Activated CD8-positive, alpha-beta T cell treated with anti-CD3 and anti-CD28 coated beads for 36 hours (primary cell): ENCODE data around the gene PRKCB. TPM values are rescaled to one million over a fixed set of nuclear protein-coding genes. Genes with fewer than 3 reads are reported as not detected.

Source experiments
- ATAC-seq: fragments of 200-7000 bp; cut with Tn5 transposase; one replicate; pipeline ENCODE4 v1.10.0; 2021; ENCODE audit warnings: mild to moderate bottlenecking, moderate library complexity
- CTCF ChIA-PET: fragments of 350-600 bp; sonication (Branson Sonifier 250); formaldehyde crosslinking; loops from one replicate; lab custom pipeline; 2021; ENCODE audit warnings: antibody characterized with exemption; lab: Charles Lee
- POLR2A ChIA-PET: fragments of 350-600 bp; sonication (Branson Sonifier 250); formaldehyde crosslinking; loops from one replicate; lab custom pipeline; 2021; ENCODE audit warnings: antibody characterized with exemption; lab: Charles Lee
- DNase-seq: peaks from one replicate; pipeline ENCODE4 v3.0.0-alpha.2; 2020
- H3K27ac Mint-ChIP-seq: one replicate; pipeline ENCODE4 v1.8.0; 2021; ENCODE audit warnings: mild to moderate bottlenecking, mixed read lengths
- H3K27me3 Mint-ChIP-seq: one replicate; pipeline ENCODE4 v1.8.0; 2021; ENCODE audit warnings: mixed read lengths
- H3K36me3 Mint-ChIP-seq: one replicate; pipeline ENCODE4 v1.8.0; 2021; ENCODE audit warnings: low read depth, mixed read lengths
- H3K4me1 Mint-ChIP-seq: one replicate; pipeline ENCODE4 v1.8.0; 2021; ENCODE audit warnings: low read depth, mixed read lengths
- H3K4me3 Mint-ChIP-seq: one replicate; pipeline ENCODE4 v1.8.0; 2021; ENCODE audit warnings: mild to moderate bottlenecking, moderate library complexity, mixed read lengths
- H3K9me3 Mint-ChIP-seq: one replicate; pipeline ENCODE4 v1.8.0; 2021; ENCODE audit warnings: mixed read lengths
- CTCF ChIP-seq: fragments of 200-600 bp; IDR thresholded peaks from one replicate; pipeline ENCODE4 v1.8.0; 2022; ENCODE audit warnings: antibody characterized with exemption, mild to moderate bottlenecking
- intact Hi-C: fragments of 100-400 bp; cut with micrococcal nuclease; formaldehyde crosslinking; loops from one replicate; pipeline ENCODE4 v1.10.0; 2022
- total RNA-seq, 2 experiments: library from RNA; stranded (reverse); gene quantifications; one replicate each; pipeline ENCODE4 v1.2.3, GENCODE V29; 2021

PRKCB gene
- total RNA-seq, 2 experiments from 2014 or later, result 101 to 105 TPM

GRCh38 chr16:23950291-23950894, 114.6 kb downstream of the PRKCB start:
- Mint-ChIP-seq H3K9me3 (peaks cover 3% of the 10 kb centered on the region), H3K36me3 (peaks cover 23% of the 10 kb centered on the region), H3K27me3 (no peaks in the 10 kb centered on the region), H3K4me1 (peaks cover 86% of the 10 kb centered on the region), H3K27ac (peak overlapping the region; percentile 92), H3K4me3 (peak overlapping the region; percentile 12)
- POLR2A ChIA-PET, result interaction anchor here (1.3 to 2.5 kb wide), 4 partner anchors 9 to 60 kb away, joined by 3 to 23 read pairs (median 3); no protein-coding TSS in a partner anchor
- CTCF ChIA-PET, result interaction anchor here (1.3 to 2.0 kb wide), 4 partner anchors 9 to 86 kb away, joined by 4 to 6 read pairs (median 4); no protein-coding TSS in a partner anchor
- no peak for TF ChIP-seq CTCF
- ATAC-seq, result no peak
- DNase-seq, result peak; percentile 21
- intact Hi-C loops, result loop anchor here (5.0 to 10.0 kb wide), 2 partner anchors 54 to 108 kb away; no protein-coding TSS in a partner anchor

GRCh38 chr16:23950898-23951297, 115.1 kb downstream of the PRKCB start:
- Mint-ChIP-seq H3K36me3 (peaks cover 21% of the 10 kb centered on the region), H3K9me3 (peaks cover 3% of the 10 kb centered on the region), H3K4me1 (peaks cover 85% of the 10 kb centered on the region), H3K27ac (peak overlapping the region; percentile 92), H3K4me3 (peak overlapping the region; percentile 12), H3K27me3 (no peaks in the 10 kb centered on the region)
- intact Hi-C loops, result loop anchor here (5.0 to 10.0 kb wide), 2 partner anchors 54 to 109 kb away; no protein-coding TSS in a partner anchor
- POLR2A ChIA-PET, result interaction anchor here (1.4 to 2.5 kb wide), 2 partner anchors 9 to 28 kb away, joined by 3 to 23 read pairs; no protein-coding TSS in a partner anchor
- TF ChIP-seq CTCF, result no peak
- DNase-seq (peak; percentile 55), ATAC-seq (no peak)
- CTCF ChIA-PET, result interaction anchor here (1.7 kb wide), 1 partner anchor 11 kb away, joined by 4 read pairs; no protein-coding TSS in a partner anchor

- CTCF ChIA-PET, result interaction anchor here (0.9 to 2.4 kb wide), 6 partner anchors 9 to 149 kb away, joined by 3 to 8 read pairs (median 4); no protein-coding TSS in a partner anchor
- H3K36me3 Mint-ChIP-seq, result peaks cover 24% of the 10 kb centered on the region
- peak; percentile 86 for DNase-seq
- ATAC-seq, result peak; percentile 82
- H3K27me3 Mint-ChIP-seq, result no peaks in the 10 kb centered on the region
- intact Hi-C loops, result loop anchor here (5.0 to 10.0 kb wide), 2 partner anchors 52 to 110 kb away; no protein-coding TSS in a partner anchor
- POLR2A ChIA-PET, result interaction anchor here (1.1 to 1.8 kb wide), 6 partner anchors 11 to 110 kb away, joined by 3 to 6 read pairs (median 4); no protein-coding TSS in a partner anchor
- peaks cover 3% of the 10 kb centered on the region for H3K9me3 Mint-ChIP-seq
- H3K27ac Mint-ChIP-seq, result peak overlapping the region; percentile 92
- H3K4me1 Mint-ChIP-seq, result peaks cover 88% of the 10 kb centered on the region
- H3K4me3 Mint-ChIP-seq, result peak overlapping the region; percentile 70
- no peak for TF ChIP-seq CTCF
These were observed 116.6 kb downstream of the PRKCB start for GRCh38 chr16:23952128-23952970.

- Mint-ChIP-seq H3K27ac (peak overlapping the region; percentile 92), H3K36me3 (peaks cover 27% of the 10 kb centered on the region), H3K4me3 (peak overlapping the region; percentile 70), H3K9me3 (peaks cover 3% of the 10 kb centered on the region), H3K27me3 (no peaks in the 10 kb centered on the region), H3K4me1 (peaks cover 88% of the 10 kb centered on the region)
- ATAC-seq (no peak), DNase-seq (no peak)
- TF ChIP-seq CTCF, result no peak
- intact Hi-C loops, result loop anchor here (5.0 to 10.0 kb wide), 2 partner anchors 52 to 111 kb away; no protein-coding TSS in a partner anchor
- CTCF ChIA-PET, result interaction anchor here (0.9 to 2.4 kb wide), 7 partner anchors 9 to 149 kb away, joined by 3 to 8 read pairs (median 5); no protein-coding TSS in a partner anchor
- POLR2A ChIA-PET, result interaction anchor here (1.3 to 1.8 kb wide), 4 partner anchors 47 to 110 kb away, joined by 4 to 6 read pairs (median 5); no protein-coding TSS in a partner anchor
These were observed 117.2 kb downstream of the PRKCB start for GRCh38 chr16:23952971-23953300.
